CD4-positive, alpha-beta T cell treated with Interleukin-17A for 1 hour (primary cell): ENCODE results near the gene CKM.
"Not testable (repeated sequence)": the region's sequence is repeated elsewhere in the genome, so short reads cannot be mapped to it uniquely, and the experiment has no call there.

Source experiments
- DNase-seq: peaks from one replicate; pipeline ENCODE4 v3.0.0-alpha.2; 2020

The CKM gene

GRCh38 chr19:45348367-45349125, 25.9 kb upstream of the CKM start:
- DNase-seq: no peak

- no peak for DNase-seq
Observed at GRCh38 chr19:45347570-45348366, 25.1 kb upstream of the CKM start.

- no peak for DNase-seq
Observed at GRCh38 chr19:45346449-45346848, 23.8 kb upstream of the CKM start.

- no peak for DNase-seq
Observed at GRCh38 chr19:45345506-45345860, 22.8 kb upstream of the CKM start.

GRCh38 chr19:45344621-45345505, 22.2 kb upstream of the CKM start:
- DNase-seq: no peak

GRCh38 chr19:45342911-45343310, 20.2 kb upstream of the CKM start:
- DNase-seq: no peak

GRCh38 chr19:45340899-45341453, 18.3 kb upstream of the CKM start:
- no peak for DNase-seq

- peak; percentile 25 for DNase-seq
Observed at GRCh38 chr19:45340232-45340898, 17.7 kb upstream of the CKM start, which contains the start of gene KLC3. Gene KLC3, plus strand, starts transcription at chr19:45340750. Its CDS starts 4,792 bp downstream, at chr19:45345542.

- DNase-seq: no peak
Observed at GRCh38 chr19:45339629-45340028, 17.0 kb upstream of the CKM start.

GRCh38 chr19:45336696-45337251, 14.1 kb upstream of the CKM start:
- DNase-seq: no peak

- not testable (repeated sequence) for DNase-seq
Observed at GRCh38 chr19:45334881-45335280, 12.2 kb upstream of the CKM start.

GRCh38 chr19:45333609-45334303, 11.1 kb upstream of the CKM start:
- DNase-seq: no peak

GRCh38 chr19:45331411-45331810, 8.7 kb upstream of the CKM start:
- DNase-seq: no peak

- DNase-seq: no peak
Observed at GRCh38 chr19:45327404-45328143, 4.9 kb upstream of the CKM start.

GRCh38 chr19:45324349-45324907, 1.8 kb upstream of the CKM start:
- DNase-seq: no peak

GRCh38 chr19:45323671-45324081, 1.0 kb upstream of the CKM start:
- DNase-seq: no peak

- DNase-seq: no peak
Observed at GRCh38 chr19:45322311-45322710, 364 bp downstream of the CKM start.

- no peak for DNase-seq
Observed at GRCh38 chr19:45321848-45322247, 827 bp downstream of the CKM start.

GRCh38 chr19:45320997-45321775, 1.5 kb downstream of the CKM start:
- DNase-seq: no peak
